ENCODE results near the gene S100Z.
A peak's percentile ranks its signal among the peaks of the same experiment; 100 is the strongest.
"Not testable (repeated sequence)": the region's sequence is repeated elsewhere in the genome, so short reads cannot be mapped to it uniquely, and the experiment has no call there.

Gene S100Z

DNA sequence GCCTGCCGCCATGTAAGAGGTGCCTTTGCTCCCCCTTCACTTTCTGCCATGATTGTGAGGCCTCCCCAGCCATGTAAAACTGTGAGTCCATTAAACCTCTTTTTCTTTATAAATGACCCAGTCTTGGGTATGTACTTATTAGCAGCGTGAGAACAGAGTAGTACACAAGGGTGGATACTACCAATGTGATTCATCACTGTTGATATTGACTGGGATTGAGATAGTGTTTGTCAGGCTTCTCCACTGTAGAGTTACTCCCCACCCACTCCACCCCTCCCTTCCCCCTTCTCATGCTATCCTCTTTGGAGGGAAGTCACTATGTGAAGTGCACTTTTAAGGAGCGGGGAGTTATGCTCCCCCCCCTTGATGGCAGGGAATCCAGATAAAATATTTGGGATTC lies 91.6 kb downstream of the S100Z start:
- H3K4me3 ChIP-seq (replicated peaks in 1 of 2; ENCODE audit: low read depth in 2 of 2, low read length in 2 of 2), result no peak overlapping the region
- TF ChIP-seq, protein P1, sequence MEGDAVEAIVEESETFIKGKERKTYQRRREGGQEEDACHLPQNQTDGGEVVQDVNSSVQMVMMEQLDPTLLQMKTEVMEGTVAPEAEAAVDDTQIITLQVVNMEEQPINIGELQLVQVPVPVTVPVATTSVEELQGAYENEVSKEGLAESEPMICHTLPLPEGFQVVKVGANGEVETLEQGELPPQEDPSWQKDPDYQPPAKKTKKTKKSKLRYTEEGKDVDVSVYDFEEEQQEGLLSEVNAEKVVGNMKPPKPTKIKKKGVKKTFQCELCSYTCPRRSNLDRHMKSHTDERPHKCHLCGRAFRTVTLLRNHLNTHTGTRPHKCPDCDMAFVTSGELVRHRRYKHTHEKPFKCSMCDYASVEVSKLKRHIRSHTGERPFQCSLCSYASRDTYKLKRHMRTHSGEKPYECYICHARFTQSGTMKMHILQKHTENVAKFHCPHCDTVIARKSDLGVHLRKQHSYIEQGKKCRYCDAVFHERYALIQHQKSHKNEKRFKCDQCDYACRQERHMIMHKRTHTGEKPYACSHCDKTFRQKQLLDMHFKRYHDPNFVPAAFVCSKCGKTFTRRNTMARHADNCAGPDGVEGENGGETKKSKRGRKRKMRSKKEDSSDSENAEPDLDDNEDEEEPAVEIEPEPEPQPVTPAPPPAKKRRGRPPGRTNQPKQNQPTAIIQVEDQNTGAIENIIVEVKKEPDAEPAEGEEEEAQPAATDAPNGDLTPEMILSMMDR (IDR thresholded peaks at IDR 0.05; ENCODE audit: low read depth, low read length), result no peak

DNA sequence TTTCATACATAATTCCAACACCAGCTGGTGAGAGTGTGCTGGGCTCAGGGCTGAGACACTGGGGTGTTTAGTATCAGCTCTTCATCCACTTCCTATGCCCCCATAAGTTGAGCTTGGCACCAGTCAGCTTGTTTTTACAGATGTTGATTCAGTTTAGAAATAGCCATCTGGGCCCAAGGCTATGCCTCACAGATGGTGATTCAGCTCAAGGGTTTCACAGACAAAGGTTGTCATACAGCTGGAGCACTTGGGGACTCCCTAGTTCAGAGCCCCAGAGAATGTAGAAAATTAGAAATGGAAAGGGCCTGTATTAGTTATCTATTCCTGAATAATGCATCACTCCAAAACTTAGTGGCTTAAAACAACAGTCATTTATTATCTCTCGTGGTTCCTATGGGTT lies 92.8 kb downstream of the S100Z start:
- TF ChIP-seq, protein P1 (IDR thresholded peaks at IDR 0.05; ENCODE audit: low read depth, low read length), result no peak
- DNase-seq (ENCODE audit: low read depth in 2 of 2), result peak in 1 of 2 donors; percentile 95
- H3K4me3 ChIP-seq (replicated peaks in 1 of 2; ENCODE audit: low read depth in 2 of 2, low read length in 2 of 2), result no peak overlapping the region

More for the DNA sequence above, 91.6 kb downstream of the S100Z start:
- peak in 1 of 2 donors; percentile 81 for DNase-seq (ENCODE audit: low read depth in 2 of 2)

DNA sequence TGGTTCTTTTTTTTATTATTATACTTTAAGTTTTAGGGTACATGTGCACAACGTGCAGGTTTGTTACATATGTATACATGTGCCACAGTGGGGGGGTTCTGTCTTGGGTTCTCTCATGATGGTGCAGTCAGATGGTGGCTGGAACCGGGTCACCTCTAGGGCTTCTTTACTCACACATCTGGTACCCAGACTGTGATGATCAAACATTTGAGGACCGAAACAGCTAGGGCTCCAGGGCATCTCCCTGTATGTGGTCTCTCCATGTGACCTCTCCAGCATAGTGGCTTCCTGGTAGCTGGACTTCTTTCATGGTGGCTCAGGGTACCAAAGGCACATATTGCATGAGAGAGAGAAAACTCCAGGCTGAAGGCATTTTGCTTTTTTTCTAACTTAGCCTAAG lies 93.2 kb downstream of the S100Z start:
- TF ChIP-seq, protein P1 (IDR thresholded peaks at IDR 0.05; ENCODE audit: low read depth, low read length), result no peak
- H3K4me3 ChIP-seq (replicated peaks in 1 of 2; ENCODE audit: low read depth in 2 of 2, low read length in 2 of 2), result no peak overlapping the region
- peak in 1 of 2 donors; percentile 20 for DNase-seq (ENCODE audit: low read depth in 2 of 2)

DNA sequence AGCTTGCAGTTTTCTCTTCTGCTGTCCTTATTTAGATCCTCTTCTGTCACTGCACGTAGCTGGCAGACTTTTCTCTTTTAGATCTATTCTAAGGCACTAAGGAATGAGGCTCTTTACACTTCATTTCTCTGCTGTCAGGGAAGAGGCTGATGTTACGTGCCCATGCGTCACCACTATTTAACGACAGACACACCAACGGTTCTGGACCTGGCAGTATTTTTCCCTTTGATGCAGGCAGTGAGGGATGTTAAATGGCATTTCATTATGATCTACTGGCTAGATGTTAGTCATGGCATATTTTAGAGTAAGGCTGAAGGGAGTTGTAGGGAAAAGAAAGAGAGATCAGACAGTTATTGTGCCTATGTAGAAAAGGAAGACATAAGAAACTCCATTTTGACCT lies 94.8 kb downstream of the S100Z start:
- DNase-seq (ENCODE audit: low read depth in 2 of 2), result no peak
- TF ChIP-seq, protein P1 (IDR thresholded peaks at IDR 0.05; ENCODE audit: low read depth, low read length), result no peak

DNA sequence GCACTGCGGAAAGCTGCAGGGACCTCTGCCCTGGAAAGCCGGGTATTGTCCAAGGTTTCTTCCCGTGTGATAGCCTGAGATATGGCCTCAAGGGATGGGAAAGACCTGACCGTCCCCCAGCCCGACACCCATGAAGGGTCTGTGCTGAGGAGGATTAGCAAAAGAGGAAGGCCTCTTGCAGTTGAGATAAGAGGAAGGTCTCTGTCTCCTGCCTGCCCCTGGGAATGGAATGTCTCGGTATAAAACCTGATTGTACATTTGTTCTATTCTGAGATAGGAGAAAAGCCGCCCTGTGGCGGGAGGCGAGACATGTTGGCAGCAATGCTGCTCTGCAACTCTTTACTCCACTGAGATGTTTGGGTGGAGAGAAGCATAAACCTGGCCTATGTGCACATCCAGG lies 95.4 kb downstream of the S100Z start:
- not testable (repeated sequence) for H3K4me3 ChIP-seq (replicated peaks in 1 of 2; ENCODE audit: low read depth in 2 of 2, low read length in 2 of 2); DNase-seq (ENCODE audit: low read depth in 2 of 2)

More for the DNA sequence above, 94.8 kb downstream of the S100Z start:
- no peak overlapping the region for H3K4me3 ChIP-seq (replicated peaks in 1 of 2; ENCODE audit: low read depth in 2 of 2, low read length in 2 of 2)

DNA sequence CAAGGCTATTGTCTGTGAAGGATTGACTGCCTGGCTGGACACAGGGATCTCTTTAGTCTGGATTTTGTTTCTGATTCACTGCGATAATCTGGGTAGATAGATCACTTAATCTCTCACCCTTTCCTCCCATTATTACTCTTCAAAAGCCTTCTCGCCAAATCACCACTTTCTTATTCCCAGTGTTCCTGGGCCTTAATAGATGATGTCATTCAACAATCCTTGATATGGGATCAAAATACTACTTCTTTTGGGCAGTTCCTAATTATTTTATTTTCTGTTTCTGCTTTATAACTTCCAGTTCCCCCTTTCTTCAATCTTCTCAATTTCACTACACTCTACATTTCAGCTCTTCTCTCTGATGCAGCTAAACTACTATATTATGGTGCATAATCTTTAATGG lies 96.3 kb downstream of the S100Z start:
- no peak for DNase-seq (ENCODE audit: low read depth in 2 of 2)
- no peak overlapping the region for H3K4me3 ChIP-seq (replicated peaks in 1 of 2; ENCODE audit: low read depth in 2 of 2, low read length in 2 of 2)
- TF ChIP-seq, protein P1 (IDR thresholded peaks at IDR 0.05; ENCODE audit: low read depth, low read length), result no peak

DNA sequence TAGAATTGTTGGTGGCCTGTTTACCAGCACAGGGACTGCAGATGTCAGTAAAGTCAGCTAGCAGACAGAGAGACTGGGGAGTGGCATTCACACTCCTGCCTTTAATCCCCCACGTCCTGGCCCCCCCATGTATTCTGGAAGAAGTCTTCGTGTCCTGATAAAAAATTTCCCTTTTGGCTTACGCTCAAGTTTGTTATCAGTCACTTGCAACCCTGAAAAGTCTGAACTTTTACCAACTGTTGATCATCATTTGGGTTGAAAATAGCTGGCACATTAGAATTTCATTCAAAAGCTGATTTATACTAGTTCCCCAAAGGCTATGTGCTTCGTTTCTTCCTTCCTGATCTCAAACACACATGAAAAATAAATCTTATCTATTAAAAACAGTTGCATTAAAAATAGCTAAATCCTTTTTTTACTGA lies 97.3 kb downstream of the S100Z start:
- TF ChIP-seq, protein P1 (IDR thresholded peaks at IDR 0.05; ENCODE audit: low read depth, low read length), result no peak
- DNase-seq (ENCODE audit: low read depth in 2 of 2), result no peak
- no peak overlapping the region for H3K4me3 ChIP-seq (replicated peaks in 1 of 2; ENCODE audit: low read depth in 2 of 2, low read length in 2 of 2)

Measured in cardiac fibroblast (primary cell).